BLaER1 treated with 17β-estradiol and CSF1 and Interleukin-3, amounts not matched to agents 10 nM and 100 nM (cell line): ENCODE results near the gene RAB30.

ENCODE experiments used
- H3K27ac ChIP-seq, 11 experiments: shearing (Covaris generic); formaldehyde crosslinking; 2 replicates each; pipeline ENCODE4 v1.8.1; 2022
- H3K27me3 ChIP-seq, 11 experiments: shearing (Covaris generic); formaldehyde crosslinking; 2 replicates each; pipeline ENCODE4 v1.8.1; 2022
- H3K36me3 ChIP-seq, 11 experiments: shearing (Covaris generic); formaldehyde crosslinking; 2 replicates each; pipeline ENCODE4 v1.8.1; 2022
- H3K4me1 ChIP-seq, 10 experiments: shearing (Covaris generic); formaldehyde crosslinking; 2 replicates each; pipeline ENCODE4 v1.8.1; 2022
- H3K4me2 ChIP-seq, 11 experiments: shearing (Covaris generic); formaldehyde crosslinking; 2 replicates each; pipeline ENCODE4 v1.8.1; 2022
- H3K4me3 ChIP-seq, 10 experiments: shearing (Covaris generic); formaldehyde crosslinking; 2 replicates each; pipeline ENCODE4 v1.8.1; 2022
- H3K9ac ChIP-seq, 11 experiments: shearing (Covaris generic); formaldehyde crosslinking; 2 replicates each; pipeline ENCODE4 v1.8.1; 2022
- H3K9me3 ChIP-seq, 11 experiments: shearing (Covaris generic); formaldehyde crosslinking; replicated peaks in 1 of 11; 2 replicates each; pipeline ENCODE4 v1.8.1; 2022
- H4K20me1 ChIP-seq, 11 experiments: shearing (Covaris generic); formaldehyde crosslinking; 2 replicates each; pipeline ENCODE4 v1.8.1; 2022
- Cebpa-rat ChIP-seq, 11 experiments: shearing (Covaris generic); IDR thresholded peaks; 2 replicates each; pipeline ENCODE4 v1.8.1; 2022

Gene RAB30

DNA sequence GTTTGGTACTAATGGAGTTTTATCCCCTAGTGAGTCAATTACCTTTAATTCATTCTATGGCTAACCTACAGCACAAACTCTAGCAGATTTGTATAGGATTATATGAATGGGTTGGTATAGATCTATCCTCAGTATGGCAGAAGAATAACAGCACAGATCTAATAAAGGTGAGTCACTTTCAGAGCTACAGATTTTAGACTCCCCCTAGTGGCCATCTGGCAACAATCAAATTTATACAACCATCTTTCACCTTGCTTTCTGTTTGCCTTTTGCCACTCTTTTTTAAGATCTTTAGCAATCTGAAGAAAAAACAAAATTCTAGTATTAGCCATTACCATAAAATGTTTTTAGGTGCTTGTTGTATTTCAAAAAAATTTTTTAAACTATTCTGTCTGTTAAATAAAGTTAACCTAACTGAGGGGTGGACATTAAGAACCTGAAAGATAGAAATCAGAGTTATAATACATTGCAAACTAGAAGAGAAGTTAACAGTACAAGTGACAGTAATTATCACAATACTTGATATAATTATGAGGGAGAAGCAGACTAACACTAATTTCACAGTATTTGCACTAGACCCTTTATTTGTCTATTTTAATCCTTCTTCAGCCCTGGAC lies 144.3 kb downstream of the RAB30 start:
- peaks cover 0 to 7% (median 0%) of the 10 kb centered on the region in 10 experiments; a peak in 3 of 20 replicates for H3K4me1 ChIP-seq
- H3K9me3 ChIP-seq = no peaks in the 10 kb centered on the region
- no peaks in the 10 kb centered on the region for H4K20me1 ChIP-seq
- no peak overlapping the region for H3K9ac ChIP-seq
- TF ChIP-seq Cebpa-rat (IDR thresholded peaks at IDR 0.05) = no peak
- no peak overlapping the region for H3K4me3 ChIP-seq
- no peaks in the 10 kb centered on the region for H3K27me3 ChIP-seq
- no peak overlapping the region for H3K4me2 ChIP-seq
- H3K27ac ChIP-seq = no peak overlapping the region
- peaks cover 3 to 70% (median 42%) of the 10 kb centered on the region in 11 experiments; a peak in 21 of 22 replicates for H3K36me3 ChIP-seq

DNA sequence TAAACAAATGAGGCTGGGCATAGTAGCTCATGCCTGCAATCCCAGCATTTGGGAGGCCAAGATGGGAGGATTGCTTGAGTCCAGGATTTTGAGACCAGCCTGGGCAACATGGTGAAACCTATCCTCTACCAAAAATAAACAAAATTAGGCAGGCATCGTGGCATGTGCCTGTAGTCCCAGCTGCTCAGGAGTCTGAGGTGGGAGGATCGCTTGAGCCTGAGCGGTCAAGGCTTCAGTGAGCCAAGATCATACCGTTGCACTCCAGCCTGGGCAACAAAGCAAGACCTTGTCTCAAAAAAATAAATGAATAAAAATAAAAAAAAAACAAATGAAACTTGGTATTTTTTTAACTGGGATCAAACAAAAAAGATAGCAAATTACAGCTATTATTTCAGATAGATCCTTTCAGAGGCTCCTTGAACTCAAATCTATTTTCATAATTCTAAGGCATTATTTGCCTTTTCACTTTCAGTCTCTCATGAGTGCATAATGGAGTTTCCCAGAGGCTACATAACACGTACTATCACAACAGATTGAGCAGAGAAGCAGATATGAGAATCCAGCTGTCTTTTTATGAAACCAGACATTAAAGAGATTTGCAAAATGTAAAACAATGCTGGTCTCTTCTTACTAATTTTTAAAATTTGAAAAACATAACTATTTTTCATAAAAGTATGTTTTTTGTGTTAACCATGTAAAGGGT lies 147.0 kb downstream of the RAB30 start:
- Histone ChIP-seq H3K36me3 (peaks cover 0 to 76% (median 36%) of the 10 kb centered on the region in 11 experiments; a peak in 17 of 22 replicates), H3K27me3 (no peaks in the 10 kb centered on the region)

More for the DNA sequence above, 147.0 kb downstream of the RAB30 start:
- Histone ChIP-seq H3K9ac (no peak overlapping the region), H3K9me3 (peaks cover 0 to 4% (median 2%) of the 10 kb centered on the region in 11 experiments; a peak in 15 of 22 replicates), H3K4me2 (no peak overlapping the region), H4K20me1 (no peaks in the 10 kb centered on the region), H3K4me1 (peaks cover 4 to 12% (median 10%) of the 10 kb centered on the region in 10 experiments; a peak in 12 of 20 replicates), H3K27ac (no peak overlapping the region), H3K4me3 (no peak overlapping the region)
- no peak for TF ChIP-seq Cebpa-rat (IDR thresholded peaks at IDR 0.05)
